Stimulated activated naive CD4-positive, alpha-beta T cell treated with Interleukin-2 at 50 U/mL for 16 hours (primary cell): ENCODE measurements around the gene TMEM245.
"Not testable (repeated sequence)": the region's sequence is repeated elsewhere in the genome, so short reads cannot be mapped to it uniquely, and the experiment has no call there.

Source experiments
- DNase-seq: peaks from one replicate; lab custom pipeline; 2025; lab: John Stamatoyannopoulos, UW

The TMEM245 gene

GRCh38 chr9:108991479-108991878 lies 128.3 kb downstream of the TMEM245 start:
- no peak for DNase-seq

- no peak for DNase-seq
These were observed 135.9 kb downstream of the TMEM245 start for GRCh38 chr9:108983885-108984284.

- no peak for DNase-seq
These were observed 138.9 kb downstream of the TMEM245 start for GRCh38 chr9:108980893-108981292.

- no peak for DNase-seq
These were observed 141.5 kb downstream of the TMEM245 start for GRCh38 chr9:108978205-108978604.

GRCh38 chr9:108973895-108974294 lies 145.9 kb downstream of the TMEM245 start:
- DNase-seq = no peak

- DNase-seq = no peak
These were observed 147.0 kb downstream of the TMEM245 start for GRCh38 chr9:108972626-108973209.

GRCh38 chr9:108972186-108972585 lies 147.6 kb downstream of the TMEM245 start:
- no peak for DNase-seq

- not testable (repeated sequence) for DNase-seq
These were observed 148.4 kb downstream of the TMEM245 start for GRCh38 chr9:108971392-108971791.

GRCh38 chr9:108967916-108968315 lies 151.8 kb downstream of the TMEM245 start:
- no peak for DNase-seq
